Adrenal gland (tissue), 12 donors: ENCODE measurements around the gene ELMOD1. TPM values are rescaled to one million over a fixed set of nuclear protein-coding genes. Genes with fewer than 3 reads are reported as not detected.

Experiments used
- DNase-seq, 7 donors: peaks; one replicate each; pipeline ENCODE4 v3.0.0-alpha.2; 2019 to 2020
- H3K27ac ChIP-seq, 5 donors: fragments of 200-600 bp; sonication (generic) in 4 of 5; 1 replicate in 3 of 5; 2 replicates in 2 of 5; pipeline versions ENCODE4 v1.5.1 to v1.8.0; 2016 to 2020; ENCODE audit warnings: mild to moderate bottlenecking in 1 of 5
- H3K27me3 ChIP-seq: fragments of 200-600 bp; 2 replicates; pipeline ENCODE4 v1.8.0; 2021
- H3K36me3 ChIP-seq, 2 donors: fragments of 200-600 bp; replicated peaks in 1 of 2; 1 replicate in 1 of 2; 2 replicates in 1 of 2; pipeline versions ENCODE4 v1.5.1 to v1.8.0; 2018 to 2022
- H3K4me1 ChIP-seq, 2 donors: fragments of 200-600 bp; replicated peaks in 1 of 2; 1 replicate in 1 of 2; 2 replicates in 1 of 2; pipeline versions ENCODE4 v1.5.1 to v1.8.0; 2018 to 2021
- H3K4me3 ChIP-seq, 4 donors: fragments of 200-600 bp; sonication (generic) in 3 of 4; one replicate each; pipeline ENCODE4 v1.5.1; 2016 to 2018
- H3K9me3 ChIP-seq, 3 donors: fragments of 200-600 bp; sonication (generic) in 1 of 3; replicated peaks in 1 of 3; 1 replicate in 2 of 3; 2 replicates in 1 of 3; pipeline versions ENCODE4 v1.5.1 to v1.8.0; 2016 to 2021
- POLR2A ChIP-seq, 2 donors: fragments of 450-650 bp; IDR thresholded peaks; one replicate each; pipeline ENCODE4 v1.6.1; 2017; ENCODE audit warnings: antibody characterized with exemption in 2 of 2, mild to moderate bottlenecking in 2 of 2, moderate library complexity in 1 of 2
- WGBS, 4 donors: extraction: QIAGEN DNeasy Blood & Tissue Kit in 2 of 4; methylation state at CpG; one replicate each; pipeline versions ENCODE4 v1.1.5 to v1.1.7; 2013 to 2017; 5-methylcytosine and 5-hydroxymethylcytosine counted together
- intact Hi-C, 2 donors: fragments of 100-400 bp; cut with DNase I; formaldehyde crosslinking; loops; one replicate each; pipeline versions ENCODE4 v1.14.1 to v1.15.0; 2022 to 2023
- polyA plus RNA-seq, 3 donors: library from polyadenylated mRNA; stranded (reverse); fragments of 200-250 nt in 2 of 3; fragments of 350-450 nt in 1 of 3; fragmentation: Illumina TruSeq in 1 of 3; extraction: RNeasy Lipid Tissue Mini Kit (QIAGEN cat#74804) in 1 of 3; gene quantifications; one replicate each; pipeline ENCODE4 v1.2.3, GENCODE V29; 2013 to 2014
- total RNA-seq, 9 donors: library from RNA; depleted of rRNA in 4 of 9; stranded (reverse); fragments of >200 nt in 4 of 9; fragments of 120-200 nt in 1 of 9; fragmentation: NEBNext Ultra II Directional in 1 of 9; extraction: Animal tissue kit (Norgen Biotek cat#: 25700) in 1 of 9; gene quantifications; one replicate each; pipeline versions ENCODE4 v1.1.0 to v1.2.4, GENCODE V29; 2013 to 2023
- TF ChIP-seq, protein P1 (sequence below), 6 experiments: fragments of 450-650 bp in 4 of 6; fragments of 200-600 bp in 2 of 6; sonication (generic) in 1 of 6; IDR thresholded peaks; 1 replicate in 5 of 6; 2 replicates in 1 of 6; pipeline versions ENCODE4 v1.5.1 to v1.8.0; 2016 to 2021; ENCODE audit warnings: antibody characterized with exemption in 6 of 6, mild to moderate bottlenecking in 2 of 6, moderate library complexity in 1 of 6
- donor health status: healthy with polysubstance abuse.
- donor health status: Bipolar disorder and iron deficiency.
- donor health status: DM: yes; HTN: yes; CAD: no.
- donor health status: DM: no; HTN: no; CAD: no.
- donor health status: DM: no; HTN: no; CAD: no.
- donor health status: DM: yes; HTN: yes; CAD: no.

Gene ELMOD1
- total and polyA plus RNA-seq, 12 donors, result 0.23 to 8.5 (median 0.67) TPM; not detected in 2

DNA sequence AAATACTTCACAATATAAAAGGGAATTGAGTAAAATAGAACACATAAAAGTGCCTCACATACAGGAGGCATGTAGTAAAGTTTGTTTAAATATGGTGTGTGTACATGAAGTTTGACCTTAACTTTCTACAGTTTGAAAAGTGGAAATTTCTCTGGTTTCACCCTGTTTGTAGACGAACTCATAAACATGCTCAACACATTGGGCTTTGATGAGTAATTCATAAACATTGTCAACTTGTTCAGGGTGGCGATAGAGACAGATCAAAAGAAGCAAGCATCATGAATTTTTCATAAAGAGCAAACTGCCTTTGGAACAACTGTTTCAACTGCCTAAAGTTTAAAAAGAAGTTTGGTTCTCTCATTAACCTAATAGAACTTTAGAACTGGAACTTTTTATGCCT is 111.8 kb downstream of the ELMOD1 start:
- no peak overlapping the region for H3K27ac ChIP-seq
- no peaks in the 10 kb centered on the region for H3K27me3 ChIP-seq
- DNase-seq, result no peak
- no peaks in the 10 kb centered on the region for H3K36me3 ChIP-seq
- 54 to 66% (median 56%) methylated on average over 2 of the region's 2 CpGs for WGBS, 4 donors
- TF ChIP-seq, protein P1, sequence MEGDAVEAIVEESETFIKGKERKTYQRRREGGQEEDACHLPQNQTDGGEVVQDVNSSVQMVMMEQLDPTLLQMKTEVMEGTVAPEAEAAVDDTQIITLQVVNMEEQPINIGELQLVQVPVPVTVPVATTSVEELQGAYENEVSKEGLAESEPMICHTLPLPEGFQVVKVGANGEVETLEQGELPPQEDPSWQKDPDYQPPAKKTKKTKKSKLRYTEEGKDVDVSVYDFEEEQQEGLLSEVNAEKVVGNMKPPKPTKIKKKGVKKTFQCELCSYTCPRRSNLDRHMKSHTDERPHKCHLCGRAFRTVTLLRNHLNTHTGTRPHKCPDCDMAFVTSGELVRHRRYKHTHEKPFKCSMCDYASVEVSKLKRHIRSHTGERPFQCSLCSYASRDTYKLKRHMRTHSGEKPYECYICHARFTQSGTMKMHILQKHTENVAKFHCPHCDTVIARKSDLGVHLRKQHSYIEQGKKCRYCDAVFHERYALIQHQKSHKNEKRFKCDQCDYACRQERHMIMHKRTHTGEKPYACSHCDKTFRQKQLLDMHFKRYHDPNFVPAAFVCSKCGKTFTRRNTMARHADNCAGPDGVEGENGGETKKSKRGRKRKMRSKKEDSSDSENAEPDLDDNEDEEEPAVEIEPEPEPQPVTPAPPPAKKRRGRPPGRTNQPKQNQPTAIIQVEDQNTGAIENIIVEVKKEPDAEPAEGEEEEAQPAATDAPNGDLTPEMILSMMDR (IDR thresholded peaks at IDR 0.05), result no peak
- no peak for TF ChIP-seq POLR2A (IDR thresholded peaks at IDR 0.05)
- H3K9me3 ChIP-seq, result no peaks in the 10 kb centered on the region
- no peaks in the 10 kb centered on the region for H3K4me1 ChIP-seq
- intact Hi-C loops, result no loop called here
- H3K4me3 ChIP-seq, result no peak overlapping the region

- no peak overlapping the region for H3K27ac ChIP-seq
- H3K27me3 ChIP-seq, result no peaks in the 10 kb centered on the region
- H3K9me3 ChIP-seq, result no peaks in the 10 kb centered on the region
- intact Hi-C loops, result no loop called here
- no peaks in the 10 kb centered on the region for H3K36me3 ChIP-seq
- 67 to 79% (median 69%) methylated on average over 3 of the region's 3 CpGs for whole genome bisulfite sequencing, 4 donors
- no peak overlapping the region for H3K4me3 ChIP-seq
- no peak for TF ChIP-seq POLR2A (IDR thresholded peaks at IDR 0.05)
- TF ChIP-seq, protein P1 (IDR thresholded peaks at IDR 0.05), result no peak
- H3K4me1 ChIP-seq, result no peaks in the 10 kb centered on the region
- no peak for DNase-seq
These were observed 113.5 kb downstream of the ELMOD1 start for GRCh38 chr11:107704451-107704850.

GRCh38 chr11:107705027-107705426 is 114.1 kb downstream of the ELMOD1 start:
- TF ChIP-seq, protein P1 (IDR thresholded peaks at IDR 0.05), result no peak
- TF ChIP-seq POLR2A (IDR thresholded peaks at IDR 0.05), result no peak
- WGBS, 4 donors, result 49 to 61% (median 58%) methylated on average over 2 of the region's 2 CpGs
- intact Hi-C loops, result no loop called here
- no peaks in the 10 kb centered on the region for H3K36me3 ChIP-seq
- no peaks in the 10 kb centered on the region for H3K4me1 ChIP-seq
- H3K27me3 ChIP-seq, result no peaks in the 10 kb centered on the region
- no peak overlapping the region for H3K27ac ChIP-seq
- no peak overlapping the region for H3K4me3 ChIP-seq
- no peak for DNase-seq
- H3K9me3 ChIP-seq, result no peaks in the 10 kb centered on the region

GRCh38 chr11:107706531-107706930 is 115.6 kb downstream of the ELMOD1 start:
- Histone ChIP-seq H3K27ac (no peak overlapping the region), H3K4me3 (no peak overlapping the region), H3K9me3 (no peaks in the 10 kb centered on the region), H3K27me3 (no peaks in the 10 kb centered on the region), H3K4me1 (no peaks in the 10 kb centered on the region), H3K36me3 (no peaks in the 10 kb centered on the region)
- TF ChIP-seq, protein P1 (IDR thresholded peaks at IDR 0.05), result no peak
- TF ChIP-seq POLR2A (IDR thresholded peaks at IDR 0.05), result no peak
- 44 to 52% (median 50%) methylated on average over 2 of the region's 2 CpGs for WGBS, 4 donors
- no peak for DNase-seq
- intact Hi-C loops, result no loop called here
